ENCODE results near the gene NUP160. TPM values are rescaled to one million over a fixed set of nuclear protein-coding genes. Genes with fewer than 3 reads are reported as not detected.

NUP160 gene
- total and polyA plus RNA-seq, 2 of the 4 experiments (the other 2 are of a cell fraction) = 12.5 to 35.0 TPM

- H3K56ac ChIP-seq (ENCODE audit: extremely low read depth, insufficient read depth, low read length) = no peak overlapping the region
- H2BK120ac ChIP-seq (ENCODE audit: low read depth, low read length) = no peak overlapping the region
- peak; percentile 13 for DNase-seq
- peaks cover 32% of the 10 kb centered on the region for H3K36me3 ChIP-seq (ENCODE audit: control insufficient read depth, insufficient read depth, low read length)
- no peak overlapping the region for H2BK5ac ChIP-seq (ENCODE audit: low read depth, low read length, poor library complexity, severe bottlenecking)
- H4K5ac ChIP-seq (ENCODE audit: low read depth, low read length) = no peak overlapping the region
- POLR2A ChIA-PET (ENCODE audit: unreplicated experiment) = no interaction called here
- CTCF ChIA-PET = no interaction called here
- peaks cover 6 to 31% of the 10 kb centered on the region in 2 experiments; a peak in 3 of 4 replicates for H3K79me1 ChIP-seq (ENCODE audit: low read depth in 1 of 2, low read length in 2 of 2)
- no peak overlapping the region for H3K4ac ChIP-seq (ENCODE audit: low read depth, low read length)
- no CpG with 5 or more reads among the region's 2 CpGs for WGBS, 2 experiments (ENCODE audit: extremely low coverage in 2 of 2, insufficient read length in 1 of 2)
- H2AFZ ChIP-seq (replicated peaks; ENCODE audit: low read length, poor library complexity) = no peak overlapping the region
- dilution Hi-C loops (cut with HindIII; ENCODE audit: low sequenced_read_pairs, unreplicated experiment) = no loop called here
- H3K9ac ChIP-seq (ENCODE audit: low read depth, low read length) = no peak overlapping the region
- H2BK20ac ChIP-seq (ENCODE audit: low read depth, low read length) = no peak overlapping the region
- peaks cover 40% of the 10 kb centered on the region for H4K20me1 ChIP-seq (ENCODE audit: insufficient read depth, low read length)
- no peaks in the 10 kb centered on the region for H3K9me3 ChIP-seq (ENCODE audit: control insufficient read depth, insufficient read depth, low read length)
- intact Hi-C loops (cut with micrococcal nuclease) = loop anchor here (5.0 kb wide), 1 partner anchor 152 kb away; no protein-coding TSS in a partner anchor
- no peak overlapping the region for H4K91ac ChIP-seq (ENCODE audit: insufficient read depth, low read depth, low read length)
- H3K9me1 ChIP-seq (ENCODE audit: insufficient read depth, low read length) = no peaks in the 10 kb centered on the region
- ATAC-seq (ENCODE audit: low read depth) = no peak
- no peak overlapping the region for H3K27ac ChIP-seq (ENCODE audit: insufficient read depth, low read length)
- H2AK9ac ChIP-seq (replicated peaks; ENCODE audit: low read depth, low read length, poor library complexity) = no peak overlapping the region
- no peak overlapping the region for H3K23ac ChIP-seq (ENCODE audit: low read depth, low read length)
- H3K18ac ChIP-seq (ENCODE audit: low read depth, low read length) = no peak overlapping the region
- H3K4me3 ChIP-seq (ENCODE audit: insufficient read depth, low read depth, low read length) = no peak overlapping the region; the same call in 1 of the 2 replicates
- 0 out of 2 replicates have a peak, but pooled peaks cover 1% of the 10 kb centered on the region for H3K4me1 ChIP-seq (ENCODE audit: control insufficient read depth, insufficient read depth, low read length)
- no peak overlapping the region for H4K8ac ChIP-seq (ENCODE audit: low read depth in 2 of 2, low read length in 2 of 2)
- no peak overlapping the region for H2BK15ac ChIP-seq (ENCODE audit: low read depth, low read length)
- H2AK5ac ChIP-seq (ENCODE audit: low read depth, low read length) = no peak overlapping the region
- H3K14ac ChIP-seq (replicated peaks; ENCODE audit: low read depth, low read length) = no peak overlapping the region
- BruUV-seq (replicated peaks) = no TSS peak
- H3K4me2 ChIP-seq (ENCODE audit: low read depth, low read length) = peak overlapping the region; percentile 30
- H3K27me3 ChIP-seq (ENCODE audit: control insufficient read depth, insufficient read depth, low read length) = no peaks in the 10 kb centered on the region
- in situ Hi-C loops (cut with MboI; ENCODE audit: low sequenced_read_pairs) = no loop called here
- TF ChIP-seq CEBPB (IDR thresholded peaks at IDR 0.05; ENCODE audit: low read depth, low read length) (no peak), NFE2L2 (IDR thresholded peaks at IDR 0.05; ENCODE audit: low read depth, low read length) (no peak), RCOR1 (IDR thresholded peaks at IDR 0.05; ENCODE audit: insufficient replicate concordance, low read length) (no peak), RAD21 (IDR thresholded peaks at IDR 0.05; ENCODE audit: low read length) (no peak), CHD1 (IDR thresholded peaks at IDR 0.05; ENCODE audit: low read depth, low read length) (no peak), MAFK (IDR thresholded peaks at IDR 0.05; ENCODE audit: low read depth, low read length) (no peak), RFX5 (IDR thresholded peaks at IDR 0.05; ENCODE audit: low read depth, low read length) (no peak), MAZ (IDR thresholded peaks at IDR 0.05; ENCODE audit: borderline replicate concordance, low read depth, low read length) (no peak), MXI1 (IDR thresholded peaks at IDR 0.05; ENCODE audit: borderline replicate concordance, low read depth, low read length) (no peak), USF2 (IDR thresholded peaks at IDR 0.05; ENCODE audit: low read depth, low read length) (no peak), CTCF (conservative IDR thresholded peaks at IDR 0.05; ENCODE audit: low read depth, low read length) (no peak), ELK1 (IDR thresholded peaks at IDR 0.05; ENCODE audit: borderline replicate concordance, low read depth, low read length) (no peak), POLR2A (IDR thresholded peaks at IDR 0.05; ENCODE audit: low read depth, low read length) (no peak), FOS (IDR thresholded peaks at IDR 0.05; ENCODE audit: low read depth, low read length) (no peak), SMC3 (IDR thresholded peaks at IDR 0.05; ENCODE audit: low read depth, low read length) (no peak), BHLHE40 (IDR thresholded peaks at IDR 0.05; ENCODE audit: low read depth, low read length) (no peak)
Observed at GRCh38 chr11:47765086-47765485, 83.1 kb downstream of the NUP160 start.
